Neuronal stem cell (in vitro differentiated cells): Measurements from ENCODE around the gene ESPN.

Experiments
- DNase-seq: peaks from one replicate; pipeline ENCODE4 v3.0.0-alpha.2; 2013; ENCODE audit warnings: low spot score
- H2AFZ ChIP-seq: one replicate; pipeline ENCODE4 v1.6.1; 2013; ENCODE audit warnings: mild to moderate bottlenecking, low read length, inconsistent platforms
- H2AK5ac ChIP-seq: 2 replicates; pipeline ENCODE4 v1.6.1; 2013; ENCODE audit warnings: low read depth, mild to moderate bottlenecking, inconsistent platforms, low read length, moderate library complexity, mixed read lengths
- H2BK120ac ChIP-seq: 2 replicates; pipeline ENCODE4 v1.6.1; 2013; ENCODE audit warnings: low read depth, mild to moderate bottlenecking, inconsistent platforms, low read length, moderate library complexity, mixed read lengths
- H2BK12ac ChIP-seq: one replicate; pipeline ENCODE4 v1.6.1; 2013; ENCODE audit warnings: low read length, inconsistent platforms
- H2BK15ac ChIP-seq: 2 replicates; pipeline ENCODE4 v1.6.1; 2013; ENCODE audit warnings: mild to moderate bottlenecking, low read length, inconsistent platforms, mixed read lengths
- H2BK5ac ChIP-seq: one replicate; pipeline ENCODE4 v1.6.1; 2013; ENCODE audit warnings: inconsistent platforms, mild to moderate bottlenecking, low read length, moderate library complexity
- H3K14ac ChIP-seq: one replicate; pipeline ENCODE4 v1.6.1; 2013; ENCODE audit warnings: low read length, inconsistent platforms
- H3K18ac ChIP-seq: 2 replicates; pipeline ENCODE4 v1.6.1; 2013; ENCODE audit warnings: low read length, inconsistent platforms
- H3K23ac ChIP-seq: 2 replicates; pipeline ENCODE4 v1.6.1; 2013; ENCODE audit warnings: low read depth, mild to moderate bottlenecking, mixed read lengths, low read length, inconsistent platforms; ENCODE audit not compliant: poor library complexity
- H3K27ac ChIP-seq: replicated peaks from 3 replicates; pipeline ENCODE4 v1.5.1; 2013; ENCODE audit warnings: low read length, inconsistent platforms
- H3K27me3 ChIP-seq, 3 experiments: 2 replicates each; pipeline ENCODE4 v1.6.1; 2013; ENCODE audit warnings: low read length in 3 of 3, mild to moderate bottlenecking in 2 of 3, inconsistent platforms in 1 of 3, low read depth in 1 of 3, mixed read lengths in 1 of 3, moderate library complexity in 1 of 3; ENCODE audit not compliant: control insufficient read depth in 3 of 3, insufficient read depth in 3 of 3
- H3K36me3 ChIP-seq, 2 donors: replicated peaks in 1 of 2; 2 replicates each; pipeline ENCODE4 v1.6.1; 2013; ENCODE audit warnings: low read length in 2 of 2; ENCODE audit not compliant: control insufficient read depth in 2 of 2, insufficient read depth in 2 of 2
- H3K4ac ChIP-seq: 2 replicates; pipeline ENCODE4 v1.6.1; 2013; ENCODE audit warnings: inconsistent platforms, mild to moderate bottlenecking, low read length, moderate library complexity
- H3K4me1 ChIP-seq, 2 donors: 1 replicate in 1 of 2; 2 replicates in 1 of 2; pipeline ENCODE4 v1.6.1; 2013; ENCODE audit warnings: low read length in 2 of 2, low read depth in 1 of 2; ENCODE audit not compliant: control insufficient read depth in 2 of 2, insufficient read depth in 1 of 2
- H3K4me2 ChIP-seq: one replicate; pipeline ENCODE4 v1.6.1; 2013; ENCODE audit warnings: mild to moderate bottlenecking, low read length, inconsistent platforms; ENCODE audit not compliant: insufficient read depth, poor library complexity, severe bottlenecking
- H3K4me3 ChIP-seq, 2 donors: 2 replicates each; pipeline ENCODE4 v1.5.1; 2013; ENCODE audit warnings: low read length in 2 of 2, mild to moderate bottlenecking in 2 of 2, inconsistent platforms in 1 of 2, moderate library complexity in 1 of 2
- H3K79me1 ChIP-seq: one replicate; pipeline ENCODE4 v1.6.1; 2013; ENCODE audit warnings: low read depth, mild to moderate bottlenecking, inconsistent platforms, low read length, moderate library complexity
- H3K9ac ChIP-seq: one replicate; pipeline ENCODE4 v1.6.1; 2013; ENCODE audit warnings: mild to moderate bottlenecking, low read depth, low read length, inconsistent platforms; ENCODE audit not compliant: poor library complexity
- H3K9me3 ChIP-seq, 2 donors: replicated peaks in 1 of 2; 2 replicates each; pipeline versions ENCODE3 to v1.6.1; 2013; ENCODE audit warnings: low read length in 2 of 2, mild to moderate bottlenecking in 2 of 2, inconsistent platforms in 1 of 2, low read depth in 1 of 2, mixed read lengths in 1 of 2, moderate library complexity in 1 of 2; ENCODE audit not compliant: control insufficient read depth in 2 of 2, insufficient read depth in 1 of 2
- H4K8ac ChIP-seq: one replicate; pipeline ENCODE4 v1.6.1; 2013; ENCODE audit warnings: low read depth, mild to moderate bottlenecking, inconsistent platforms, low read length, moderate library complexity
- H4K91ac ChIP-seq: one replicate; pipeline ENCODE4 v1.6.1; 2013; ENCODE audit warnings: low read length, low read depth, mild to moderate bottlenecking, inconsistent platforms; ENCODE audit not compliant: poor library complexity
- WGBS, 2 donors: extraction: QIAGEN DNeasy Blood & Tissue Kit; methylation state at CpG; one replicate each; pipeline ENCODE4 v1.1.7; 2013; ENCODE audit warnings: missing lambda C conversion rate in 2 of 2, mixed read lengths in 1 of 2; ENCODE audit not compliant: insufficient read length in 2 of 2, insufficient replicate concordance in 1 of 2; ENCODE audit errors: extremely low coverage in 2 of 2; 5-methylcytosine and 5-hydroxymethylcytosine counted together

The ESPN gene

GRCh38 chr1:6497867-6498575, 73.4 kb downstream of the ESPN start:
- Histone ChIP-seq H3K4ac (no peak overlapping the region), H2AFZ (peak overlapping the region; percentile 99), H2BK15ac (peak overlapping the region; percentile 91), H4K91ac (no peak overlapping the region), H3K27ac (no peak overlapping the region), H3K23ac (peak overlapping the region; percentile 77), H3K4me1 (peaks cover 17 to 36% of the 10 kb centered on the region in 2 donors), H3K79me1 (no peaks in the 10 kb centered on the region), H3K4me2 (peak overlapping the region; percentile 84), H4K8ac (no peak overlapping the region), H3K18ac (peak overlapping the region; percentile 96), H2BK120ac (no peak overlapping the region), H3K27me3 (peaks cover 0 to 21% (median 16%) of the 10 kb centered on the region in 3 experiments), H3K9ac (peak overlapping the region; percentile 80), H3K9me3 (no peaks in the 10 kb centered on the region), H2BK5ac (no peak overlapping the region), H2BK12ac (peak overlapping the region; percentile 46), H2AK5ac (peak overlapping the region; percentile 66), H3K14ac (peak overlapping the region; percentile 78), H3K4me3 (peak overlapping the region; percentile 62 to 91), H3K36me3 (no peaks in the 10 kb centered on the region)
- no peak for DNase-seq
- no CpG with 5 or more reads among the region's 20 CpGs for WGBS, 2 donors

GRCh38 chr1:6498576-6499111, 74.1 kb downstream of the ESPN start:
- no peak for DNase-seq
- H4K91ac ChIP-seq: no peak overlapping the region
- H3K14ac ChIP-seq: no peak overlapping the region
- peak overlapping the region; percentile 46 for H2BK12ac ChIP-seq
- H3K23ac ChIP-seq: peak overlapping the region; percentile 77
- peak overlapping the region; percentile 66 for H2AK5ac ChIP-seq
- H3K27ac ChIP-seq: no peak overlapping the region
- H3K79me1 ChIP-seq: no peaks in the 10 kb centered on the region
- no peaks in the 10 kb centered on the region for H3K9me3 ChIP-seq
- no CpG with 5 or more reads among the region's 13 CpGs for WGBS, 2 donors
- H3K36me3 ChIP-seq: no peaks in the 10 kb centered on the region
- H3K4me2 ChIP-seq: no peak overlapping the region
- no peak overlapping the region for H2BK120ac ChIP-seq
- peak overlapping the region; percentile 85 for H2BK5ac ChIP-seq
- H4K8ac ChIP-seq: no peak overlapping the region
- H3K4ac ChIP-seq: peak overlapping the region; percentile 87
- peak overlapping the region; percentile 91 for H2BK15ac ChIP-seq
- peak overlapping the region; percentile 85 for H2AFZ ChIP-seq
- peak overlapping the region; percentile 96 for H3K18ac ChIP-seq
- no peak overlapping the region for H3K4me3 ChIP-seq
- peaks cover 0 to 21% (median 16%) of the 10 kb centered on the region in 3 experiments for H3K27me3 ChIP-seq
- peak overlapping the region; percentile 55 for H3K9ac ChIP-seq
- H3K4me1 ChIP-seq: peaks cover 17 to 36% of the 10 kb centered on the region in 2 donors

GRCh38 chr1:6499296-6499695, 74.7 kb downstream of the ESPN start:
- no peak overlapping the region for H3K4ac ChIP-seq
- no peaks in the 10 kb centered on the region for H3K9me3 ChIP-seq
- H3K27ac ChIP-seq: no peak overlapping the region
- no peak overlapping the region for H2BK5ac ChIP-seq
- no peak overlapping the region for H3K18ac ChIP-seq
- no peak overlapping the region for H2BK120ac ChIP-seq
- no peak overlapping the region for H3K23ac ChIP-seq
- peak overlapping the region; percentile 85 for H2AFZ ChIP-seq
- no peaks in the 10 kb centered on the region for H3K79me1 ChIP-seq
- H3K36me3 ChIP-seq: no peaks in the 10 kb centered on the region
- no peak overlapping the region for H3K14ac ChIP-seq
- no CpG with 5 or more reads among the region's 4 CpGs for WGBS, 2 donors
- H2AK5ac ChIP-seq: peak overlapping the region; percentile 66
- peaks cover 0 to 21% (median 16%) of the 10 kb centered on the region in 3 experiments for H3K27me3 ChIP-seq
- no peak for DNase-seq
- H3K9ac ChIP-seq: no peak overlapping the region
- no peak overlapping the region for H2BK12ac ChIP-seq
- peaks cover 17 to 36% of the 10 kb centered on the region in 2 donors for H3K4me1 ChIP-seq
- no peak overlapping the region for H4K8ac ChIP-seq
- no peak overlapping the region for H3K4me2 ChIP-seq
- H2BK15ac ChIP-seq: peak overlapping the region; percentile 91
- no peak overlapping the region for H3K4me3 ChIP-seq
- H4K91ac ChIP-seq: no peak overlapping the region

GRCh38 chr1:6500544-6501278, 76.1 kb downstream of the ESPN start:
- Histone ChIP-seq H2AK5ac (peak overlapping the region; percentile 76), H3K9ac (peak overlapping the region; percentile 72), H3K18ac (peak overlapping the region; percentile 44), H3K4me3 (no peak overlapping the region), H2BK15ac (no peak overlapping the region), H2BK12ac (peak overlapping the region; percentile 85), H2BK5ac (peak overlapping the region; percentile 77), H2AFZ (no peak overlapping the region), H3K23ac (peak overlapping the region; percentile 90), H3K36me3 (no peaks in the 10 kb centered on the region), H4K91ac (no peak overlapping the region), H3K4me1 (peaks cover 16 to 37% of the 10 kb centered on the region in 2 donors), H2BK120ac (no peak overlapping the region), H3K27me3 (peaks cover 0 to 21% (median 13%) of the 10 kb centered on the region in 3 experiments), H3K4me2 (no peak overlapping the region), H3K14ac (peak overlapping the region; percentile 75), H3K4ac (no peak overlapping the region), H3K27ac (no peak overlapping the region), H4K8ac (no peak overlapping the region), H3K79me1 (no peaks in the 10 kb centered on the region), H3K9me3 (no peaks in the 10 kb centered on the region)
- no peak for DNase-seq
- WGBS, 2 donors: no CpG with 5 or more reads among the region's 27 CpGs
